Activated CD8-positive, alpha-beta memory T cell treated with anti-CD3 and anti-CD28 coated beads for 24 hours (primary cell): ENCODE data around the gene RPL13.

Experiments used
- DNase-seq: peaks from one replicate; pipeline ENCODE4 v3.0.0-alpha.2; 2020

Gene RPL13

GRCh38 chr16:89600956-89601355 is 40.5 kb downstream of the RPL13 start:
- DNase-seq = no peak

GRCh38 chr16:89601906-89602272 is 41.4 kb downstream of the RPL13 start:
- no peak for DNase-seq

- peak; percentile 86 for DNase-seq
Observed at GRCh38 chr16:89602273-89602951, 41.9 kb downstream of the RPL13 start.

DNA sequence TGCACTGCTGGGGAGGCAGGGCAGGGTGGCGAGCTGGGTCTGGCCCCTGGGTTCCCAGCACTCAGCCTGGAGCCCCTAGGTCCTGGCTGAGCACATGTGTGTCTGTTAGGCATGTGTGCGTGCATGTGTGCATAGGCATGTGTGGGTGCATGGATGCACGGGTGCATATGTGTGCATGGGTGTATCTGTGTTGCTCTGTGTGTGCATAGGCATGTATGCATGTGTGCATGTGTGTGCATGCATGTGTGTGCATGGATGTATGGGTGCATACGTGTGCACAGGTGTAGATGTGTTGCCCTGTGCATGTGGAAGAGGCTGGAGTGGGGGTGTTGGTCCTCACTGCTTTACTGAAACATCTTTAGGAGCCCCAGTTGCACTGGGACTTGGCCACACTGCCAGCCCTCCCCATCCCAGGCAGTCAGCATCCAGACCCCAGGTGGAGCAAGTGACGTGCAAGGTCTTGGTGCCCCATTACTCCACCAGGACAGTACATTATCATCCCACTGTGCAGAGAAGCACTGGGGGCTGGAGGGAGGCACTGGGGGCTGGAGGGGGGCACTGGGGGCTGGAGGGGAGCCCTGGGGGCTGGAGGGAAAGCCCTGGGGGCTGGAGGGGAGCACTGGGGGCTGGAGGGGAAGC is 42.6 kb downstream of the RPL13 start:
- DNase-seq = no peak

DNA sequence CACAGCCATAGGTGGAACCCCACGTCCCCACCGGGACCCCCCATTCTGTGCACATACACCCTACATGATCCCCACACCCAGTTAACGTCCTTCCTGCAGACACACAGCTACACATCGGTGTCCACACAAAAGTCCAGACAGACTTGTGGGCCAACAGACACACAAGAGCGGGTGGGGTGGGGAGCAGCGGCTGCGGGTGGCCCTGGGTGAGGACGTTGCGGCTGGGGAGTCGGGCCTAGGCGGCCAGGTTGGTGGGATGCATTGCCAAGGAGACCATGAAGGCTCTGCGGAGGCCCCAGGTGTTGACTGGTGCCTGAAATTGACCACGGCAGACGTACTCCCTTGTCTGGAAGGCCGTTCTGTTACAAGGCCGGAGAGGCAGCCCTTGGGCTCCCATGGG is 44.3 kb downstream of the RPL13 start:
- no peak for DNase-seq

GRCh38 chr16:89605186-89605970 is 44.9 kb downstream of the RPL13 start:
- no peak for DNase-seq

GRCh38 chr16:89606006-89606405 is 45.5 kb downstream of the RPL13 start:
- no peak for DNase-seq

DNA sequence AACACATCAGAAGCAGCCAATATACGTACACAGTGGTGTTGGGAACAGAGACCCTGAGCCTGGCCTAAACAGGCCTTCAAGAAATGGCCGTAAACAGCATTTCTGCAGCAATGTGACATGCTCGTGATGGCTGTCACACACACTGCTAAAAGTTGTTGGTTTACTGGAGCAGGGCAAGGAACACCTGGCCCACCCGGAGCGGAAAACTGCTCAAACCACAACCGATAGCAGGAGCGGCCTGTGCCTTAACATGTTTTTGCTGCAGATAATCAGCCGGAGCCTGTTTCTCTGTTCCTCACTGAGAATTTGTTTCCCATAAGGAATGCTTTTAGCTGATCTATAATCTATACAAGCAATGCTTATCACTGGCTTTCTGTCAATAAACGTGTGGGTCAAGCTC is 47.0 kb downstream of the RPL13 start:
- DNase-seq = no peak

- no peak for DNase-seq
Observed at GRCh38 chr16:89607937-89608740, 47.7 kb downstream of the RPL13 start.

DNA sequence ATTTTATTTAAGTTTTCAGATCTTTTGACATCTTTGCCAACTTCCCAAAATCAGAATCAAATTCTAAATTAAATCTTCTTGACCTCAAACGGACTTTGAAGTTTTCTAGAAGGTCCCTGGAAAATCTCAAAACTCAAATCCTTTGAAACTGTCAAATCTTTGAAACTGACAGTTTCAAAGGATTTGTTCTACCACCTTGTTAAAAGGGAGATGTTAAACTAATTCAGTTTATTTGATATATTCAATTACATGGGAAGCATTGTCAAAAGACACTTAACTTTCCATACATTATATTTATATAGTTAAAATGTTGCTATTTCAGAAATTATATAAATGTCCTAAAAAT is 49.6 kb downstream of the RPL13 start:
- DNase-seq = no peak

DNA sequence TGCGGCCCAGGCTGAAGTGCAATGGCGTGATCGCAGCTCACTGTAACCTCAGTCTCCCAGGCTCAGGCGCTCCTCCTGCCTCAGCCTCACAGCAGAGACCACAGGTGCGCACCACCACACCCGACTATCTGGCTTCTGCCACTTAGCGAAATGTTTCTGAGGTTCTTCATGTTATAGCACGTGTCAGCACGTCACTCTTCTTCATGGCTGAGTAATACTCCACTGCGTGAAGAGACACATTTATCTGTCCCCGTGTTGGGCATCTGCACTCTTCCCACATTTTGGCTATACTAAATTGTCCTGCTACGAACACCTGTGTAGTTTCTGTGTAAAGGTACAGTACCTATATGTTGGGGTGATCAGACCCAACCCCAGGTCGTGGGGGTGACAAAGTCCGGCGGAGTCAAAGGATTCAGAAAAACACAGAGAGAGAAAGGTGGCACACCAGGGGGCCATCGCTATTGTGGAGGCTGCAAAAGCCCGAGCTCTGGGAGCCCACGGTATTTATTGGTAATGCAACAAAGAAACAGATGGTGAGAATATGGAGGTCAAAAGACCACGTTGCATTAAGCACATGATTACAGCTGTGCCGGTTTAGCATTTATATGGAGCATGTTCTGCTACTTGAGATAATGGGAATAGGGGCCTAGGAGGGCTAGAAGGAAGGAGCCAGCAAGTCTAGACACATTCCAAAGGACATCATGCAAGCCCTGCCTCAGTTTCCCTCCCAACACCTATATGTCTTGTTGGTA is 52.1 kb downstream of the RPL13 start:
- no peak for DNase-seq

GRCh38 chr16:89613231-89613953 is 52.9 kb downstream of the RPL13 start, which contains the start of gene DPEP1:
TSS of gene DPEP1 (plus strand) at chr16:89613642. CDS start at chr16:89630411, 16,769 bp downstream.
- DNase-seq = no peak

DNA sequence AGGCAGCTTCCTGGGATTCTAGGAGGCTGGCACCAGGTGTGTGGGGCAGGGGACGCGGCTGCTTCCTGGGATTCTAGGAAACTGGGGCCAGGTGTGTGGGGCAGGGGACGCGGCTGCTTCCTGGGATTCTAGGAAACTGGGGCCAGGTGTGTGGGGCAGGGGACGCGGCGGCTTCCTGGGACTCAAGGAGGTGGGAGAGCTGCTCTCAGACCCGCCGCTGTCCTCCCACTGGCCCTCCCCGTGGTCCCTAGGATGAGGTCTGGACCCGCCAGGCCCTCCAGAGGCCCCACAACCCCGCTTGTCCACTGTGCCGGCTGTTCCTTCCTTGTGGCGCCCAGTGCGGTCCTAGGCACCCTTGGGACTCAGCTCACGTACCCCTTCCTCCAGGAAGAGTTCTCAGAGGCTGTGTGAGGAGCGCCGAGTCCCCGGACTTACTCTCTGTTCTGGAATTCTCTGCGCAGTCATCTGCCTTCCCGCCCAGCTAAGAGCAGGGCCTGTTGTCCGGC is 53.5 kb downstream of the RPL13 start:
- no peak for DNase-seq
